HG03159 (cell line): ENCODE measurements around the gene RNF220.
"Not testable (repeated sequence)": the region's sequence is repeated elsewhere in the genome, so short reads cannot be mapped to it uniquely, and the experiment has no call there.

Source experiments
- ATAC-seq: cut with Tn5 transposase; IDR thresholded peaks from one replicate; pipeline ENCODE4 v1.9.1; 2021; ENCODE audit warnings: mild to moderate bottlenecking, moderate library complexity; ENCODE audit not compliant: unreplicated experiment

Gene RNF220

DNA sequence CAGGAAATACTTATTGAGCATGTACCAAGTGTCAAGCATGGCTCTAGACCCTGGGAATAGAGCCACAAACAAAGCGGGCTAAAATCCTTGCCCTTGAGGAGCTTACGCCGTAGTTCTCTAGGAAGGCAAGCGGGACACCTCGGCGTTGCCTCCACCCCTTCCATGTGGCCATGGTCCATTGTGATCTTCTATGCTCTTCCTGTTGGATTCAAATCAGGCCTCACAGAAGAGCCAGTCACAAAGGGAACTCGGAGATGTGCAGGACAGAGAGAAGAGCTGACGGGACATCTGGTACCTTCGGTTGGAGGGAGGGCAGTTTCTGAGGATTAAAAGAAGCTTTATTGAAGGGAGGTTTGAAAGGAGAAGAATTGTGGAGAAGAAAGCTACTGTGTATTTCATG is 139.9 kb downstream of the RNF220 start:
- ATAC-seq = no peak

DNA sequence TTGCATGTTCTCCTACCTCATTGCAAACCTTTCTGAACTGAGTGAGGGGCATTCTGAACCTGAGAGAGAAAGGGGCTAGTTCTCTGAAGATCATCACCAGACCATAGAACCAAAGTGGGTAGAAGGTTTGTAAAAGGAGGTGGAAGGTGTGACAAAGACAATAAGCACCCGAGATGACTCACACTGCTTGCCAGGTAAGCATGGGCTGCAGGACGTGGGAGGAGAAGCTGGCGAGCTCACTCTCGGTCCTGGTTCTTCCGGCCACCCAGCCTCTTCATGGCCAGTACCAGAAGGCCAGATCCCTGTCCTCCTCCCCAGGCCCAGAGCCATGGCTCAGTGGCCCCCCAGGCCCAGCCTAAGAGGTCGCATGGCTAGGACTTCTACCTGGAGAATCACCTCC is 140.9 kb downstream of the RNF220 start:
- ATAC-seq = no peak

DNA sequence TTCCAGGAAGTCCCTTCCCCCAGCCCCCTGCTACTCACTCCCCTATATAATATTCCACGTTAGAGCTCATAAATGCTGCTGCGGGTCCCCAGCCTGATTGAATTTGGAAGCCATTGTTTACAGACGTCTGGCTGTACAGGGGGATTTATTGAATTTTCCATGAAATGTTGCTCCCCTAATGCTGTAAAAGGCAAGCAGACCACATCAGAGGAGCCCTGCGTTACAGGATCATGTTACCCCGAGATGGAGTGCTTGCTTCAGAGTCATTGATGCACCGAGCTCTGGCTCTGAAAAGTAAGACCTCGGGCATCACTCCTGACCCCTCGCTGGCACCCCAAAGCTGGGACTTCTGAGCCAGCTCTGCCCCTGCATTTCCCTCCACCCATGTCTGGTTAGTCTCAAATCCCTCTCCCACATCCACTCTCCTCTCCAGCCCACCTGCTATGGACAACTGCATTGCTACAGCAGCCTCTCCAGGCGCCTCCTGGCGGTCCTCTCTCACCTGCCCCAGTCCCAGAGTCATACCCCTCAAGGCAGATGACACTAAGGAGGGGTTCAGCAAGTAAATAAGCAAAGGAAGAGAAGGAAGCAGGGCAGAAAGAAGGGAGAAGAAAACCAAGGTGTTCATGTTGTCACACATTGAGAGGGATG is 141.5 kb downstream of the RNF220 start:
- no peak for ATAC-seq

DNA sequence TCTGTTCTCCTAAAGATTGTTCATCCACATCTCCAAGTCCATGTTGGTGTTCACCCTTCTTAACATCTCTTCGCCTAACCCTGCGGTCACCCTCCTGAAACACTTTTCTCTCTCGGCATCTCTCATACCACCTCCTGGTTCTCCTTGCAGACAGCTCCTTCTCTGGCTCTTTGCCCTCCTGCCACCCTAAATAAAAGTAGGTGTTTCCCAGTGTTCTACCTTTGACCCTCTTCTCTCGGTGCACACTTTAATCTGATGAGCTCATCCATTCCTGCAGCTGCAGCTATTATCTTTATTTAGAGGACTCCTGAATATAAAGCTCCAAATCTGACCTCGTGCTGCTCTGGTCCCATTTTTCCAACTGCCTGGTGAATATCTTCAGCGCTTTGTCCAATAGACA is 142.3 kb downstream of the RNF220 start:
- ATAC-seq = no peak

DNA sequence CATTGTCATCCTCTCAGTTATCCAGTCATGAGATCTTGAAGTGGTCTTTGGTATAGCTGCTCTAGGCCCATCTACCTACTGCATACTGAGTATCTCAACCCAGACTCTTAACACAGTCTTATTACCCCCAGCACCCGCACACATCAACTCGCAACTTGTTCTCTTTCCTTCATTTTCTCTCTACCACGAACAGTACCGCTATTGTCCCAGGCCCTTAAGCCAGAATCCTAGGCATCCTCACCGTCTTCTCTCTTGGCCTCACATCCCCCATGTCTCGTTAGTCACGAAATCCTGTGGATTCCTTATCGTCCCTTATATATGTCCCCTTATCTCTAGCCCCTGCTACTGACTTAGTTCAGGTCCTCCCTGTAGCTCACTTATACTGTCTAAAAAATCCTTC is 142.8 kb downstream of the RNF220 start:
- ATAC-seq = no peak

DNA sequence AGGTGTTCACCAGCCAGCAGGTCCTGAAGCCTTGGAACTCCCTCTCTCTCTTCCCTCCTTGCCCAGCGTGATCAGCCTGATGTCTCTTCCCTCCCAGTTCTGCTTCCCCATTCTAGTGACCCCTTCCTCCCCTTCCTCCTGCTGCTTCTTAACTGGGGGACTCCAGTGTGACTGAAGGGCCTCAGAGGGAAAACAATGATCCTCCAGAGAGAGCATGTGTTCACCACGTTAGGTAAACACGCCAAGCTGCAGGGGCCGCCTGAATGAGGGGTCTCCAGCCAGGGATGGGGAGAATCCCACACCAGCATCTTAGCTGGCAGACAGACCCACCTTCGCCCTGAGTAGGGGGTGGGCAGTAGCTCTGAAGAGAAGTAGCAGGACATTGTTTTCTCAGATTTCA is 144.5 kb downstream of the RNF220 start:
- ATAC-seq = no peak

DNA sequence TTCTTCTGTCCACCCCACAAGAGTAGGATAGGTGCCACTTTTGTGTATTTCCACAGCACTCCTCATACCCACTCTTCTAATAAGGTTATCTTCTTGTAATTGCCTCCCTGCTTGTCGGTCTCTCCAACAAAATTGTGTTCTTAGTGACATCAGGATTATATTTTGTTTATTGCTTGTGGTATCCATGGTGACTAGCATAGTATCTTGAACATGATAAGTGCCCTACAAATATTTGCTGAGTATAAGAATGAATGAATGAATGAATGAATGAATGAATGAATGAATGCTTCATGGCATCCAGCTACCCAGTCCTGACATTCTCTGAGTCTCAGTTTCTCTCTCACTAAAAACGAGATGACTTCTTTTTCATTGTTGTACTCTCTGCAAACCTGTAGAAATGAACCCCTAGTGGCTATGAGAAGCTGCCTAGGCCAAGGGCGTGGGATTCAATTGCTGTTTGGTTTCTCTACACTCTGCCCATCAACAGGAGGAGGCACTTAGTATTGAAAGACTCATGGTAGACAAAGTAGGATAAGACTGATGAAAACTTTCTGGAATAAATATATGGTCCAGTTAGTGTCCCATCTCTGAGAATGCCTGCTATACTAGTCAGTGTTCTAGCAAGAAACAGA is 148.2 kb downstream of the RNF220 start:
- ATAC-seq = no peak

DNA sequence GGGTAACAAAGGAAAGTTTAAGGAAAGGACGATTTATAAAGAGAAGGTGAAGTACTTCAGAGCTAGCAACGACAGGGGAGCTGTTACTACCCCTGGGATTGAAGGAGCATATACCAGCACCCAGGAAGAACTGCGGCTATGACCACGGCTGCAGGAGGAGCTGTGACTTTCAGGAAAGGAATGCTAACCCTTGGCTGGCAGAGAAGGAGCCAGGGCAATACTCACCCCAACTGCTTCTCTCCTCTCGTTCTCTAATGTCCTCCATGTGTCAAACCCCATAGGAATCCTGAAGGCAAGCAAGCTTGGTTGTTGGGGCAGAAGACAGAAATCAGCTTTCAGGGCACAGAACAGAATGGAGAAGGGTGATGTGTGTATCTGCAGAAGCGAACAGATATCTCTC is 148.7 kb downstream of the RNF220 start:
- ATAC-seq = no peak

DNA sequence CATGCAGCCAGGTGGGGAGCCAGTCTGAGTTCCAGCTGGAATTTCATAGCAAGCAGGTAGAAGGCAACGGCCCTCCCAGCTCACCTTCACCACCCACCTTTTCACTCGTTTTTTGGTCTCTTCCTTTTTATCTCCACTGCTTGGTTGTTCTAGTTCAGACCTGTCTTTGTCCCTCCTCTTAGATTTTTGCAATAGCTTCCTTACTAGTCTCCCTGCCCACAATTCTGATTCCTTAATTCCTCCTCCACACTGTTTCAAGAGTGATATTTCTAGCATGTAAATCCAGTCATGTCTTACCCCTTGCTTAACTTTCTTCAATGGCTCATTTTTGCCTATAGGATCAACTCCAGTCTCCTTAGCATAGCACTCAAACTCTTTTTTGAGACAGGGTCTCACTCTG is 149.7 kb downstream of the RNF220 start:
- ATAC-seq = no peak

DNA sequence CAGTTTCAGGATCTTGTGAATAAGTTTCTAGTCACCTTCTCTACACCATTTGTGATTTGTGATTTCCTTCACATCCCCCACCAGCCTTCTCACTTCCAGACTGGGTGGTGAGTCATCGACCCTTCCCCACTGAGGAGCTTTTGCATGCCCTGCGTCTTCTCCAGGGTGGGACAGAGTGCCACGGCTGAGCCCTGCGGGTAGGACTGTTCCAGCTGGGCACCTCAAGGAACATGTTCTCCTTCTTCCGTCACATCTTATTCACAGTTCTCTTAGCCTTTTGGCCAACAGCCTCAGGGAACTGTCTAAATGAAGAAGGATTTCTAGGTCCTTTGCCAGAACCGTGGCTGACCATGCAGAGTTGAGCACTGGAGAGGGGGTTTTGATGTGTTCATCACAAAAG is 152.7 kb downstream of the RNF220 start:
- ATAC-seq = no peak

DNA sequence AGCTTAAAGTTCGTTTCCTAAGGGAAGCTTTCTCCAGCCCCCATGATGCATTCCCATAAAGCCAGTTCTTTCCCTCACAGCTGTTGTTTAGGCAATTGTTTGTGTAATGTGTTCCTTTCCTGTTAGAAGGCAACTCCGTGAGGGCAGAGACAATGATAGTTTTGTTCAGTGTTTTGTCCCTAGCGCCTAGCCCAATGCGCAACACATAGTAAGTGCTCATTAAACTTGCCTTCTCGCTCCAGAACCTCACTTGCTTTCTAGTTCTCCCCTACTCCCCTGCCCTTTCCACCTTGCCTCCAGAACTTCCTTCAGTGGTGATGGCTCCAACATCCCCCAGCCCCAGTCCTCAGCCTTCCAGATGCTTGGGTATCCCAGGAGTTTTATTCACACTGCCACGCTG is 153.8 kb downstream of the RNF220 start:
- ATAC-seq = no peak

DNA sequence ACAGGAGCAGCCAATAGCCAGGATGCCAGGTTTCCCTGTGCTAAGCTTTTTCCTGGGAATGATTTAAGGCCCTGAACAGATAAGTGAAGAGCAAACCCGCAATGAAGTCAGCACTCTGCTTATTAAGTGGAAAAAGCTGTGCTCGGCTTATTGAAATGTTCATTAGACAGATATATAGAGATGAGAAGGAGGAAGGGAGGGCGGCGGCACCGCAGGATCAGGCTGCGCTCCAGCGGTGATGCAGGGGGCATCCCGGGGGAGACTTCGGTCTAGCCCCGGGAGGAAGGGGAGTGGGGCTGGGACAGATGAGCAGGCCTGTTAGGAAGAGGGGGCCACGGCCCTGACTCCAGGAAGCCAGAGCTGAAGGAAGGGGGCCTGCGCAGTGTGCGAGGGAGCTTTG is 154.3 kb downstream of the RNF220 start:
- no peak for ATAC-seq

DNA sequence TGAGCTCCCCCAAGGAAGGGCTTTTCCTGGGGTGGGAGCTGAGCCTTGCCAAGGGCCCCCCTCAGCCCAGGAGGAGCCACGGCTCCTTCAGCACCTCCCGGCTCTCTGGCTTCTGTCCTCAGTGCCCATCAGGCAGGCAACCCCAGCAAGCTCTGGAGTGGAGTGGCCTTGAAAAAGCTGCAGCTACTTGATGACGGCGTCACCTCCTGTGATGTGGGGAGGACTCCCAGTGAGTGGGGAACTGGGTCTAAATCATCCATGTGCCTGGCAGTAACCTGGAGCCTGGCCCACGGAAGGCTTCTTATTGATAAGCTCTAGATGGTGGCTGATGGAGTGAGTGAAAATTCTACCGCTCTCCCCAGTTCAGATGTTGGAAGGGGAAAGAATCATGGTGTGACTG is 154.9 kb downstream of the RNF220 start:
- ATAC-seq = no peak

DNA sequence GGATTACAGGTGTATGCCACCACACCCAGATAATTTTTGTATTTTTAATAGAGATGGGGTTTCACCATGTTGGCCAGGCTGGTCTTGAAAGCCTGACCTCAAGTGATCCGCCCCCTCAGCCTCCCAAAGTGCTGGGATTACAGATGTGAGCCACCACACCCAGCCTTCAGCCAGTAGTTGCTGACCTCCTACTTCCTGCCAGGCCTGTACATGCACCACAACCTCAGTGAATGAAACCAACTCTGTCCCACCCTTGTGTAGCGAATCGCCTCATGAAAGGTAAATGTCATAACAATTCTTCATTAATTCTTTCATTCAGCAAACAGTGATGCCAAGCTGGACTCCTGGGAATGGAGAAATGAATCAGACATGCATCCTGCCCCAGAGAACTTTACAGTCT is 155.6 kb downstream of the RNF220 start:
- ATAC-seq = not testable (repeated sequence)

DNA sequence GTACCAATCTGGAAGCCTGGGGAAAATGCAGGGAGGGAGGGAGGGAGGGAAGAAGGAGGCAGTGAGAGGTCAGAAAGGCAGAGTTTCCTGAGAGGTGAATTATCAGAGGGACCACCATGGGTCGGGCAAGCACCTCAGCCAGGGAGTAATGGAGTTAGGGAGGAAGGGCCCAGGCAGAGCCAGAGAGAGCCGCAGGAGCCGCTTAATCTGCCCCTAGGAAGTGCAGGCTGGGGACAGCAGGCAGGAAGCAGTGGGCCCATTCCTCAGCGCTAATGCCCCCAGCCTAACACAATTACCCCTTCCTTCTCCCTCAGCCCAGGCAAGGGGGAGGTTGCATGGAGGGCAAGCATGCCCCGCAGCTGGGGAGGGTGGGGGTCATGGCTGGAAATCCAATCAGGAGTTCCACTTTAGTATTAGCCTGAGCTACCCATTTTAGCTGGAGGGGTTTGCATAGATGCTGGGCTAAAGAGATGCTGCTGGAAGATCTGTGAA is 160.2 kb downstream of the RNF220 start:
- no peak for ATAC-seq

DNA sequence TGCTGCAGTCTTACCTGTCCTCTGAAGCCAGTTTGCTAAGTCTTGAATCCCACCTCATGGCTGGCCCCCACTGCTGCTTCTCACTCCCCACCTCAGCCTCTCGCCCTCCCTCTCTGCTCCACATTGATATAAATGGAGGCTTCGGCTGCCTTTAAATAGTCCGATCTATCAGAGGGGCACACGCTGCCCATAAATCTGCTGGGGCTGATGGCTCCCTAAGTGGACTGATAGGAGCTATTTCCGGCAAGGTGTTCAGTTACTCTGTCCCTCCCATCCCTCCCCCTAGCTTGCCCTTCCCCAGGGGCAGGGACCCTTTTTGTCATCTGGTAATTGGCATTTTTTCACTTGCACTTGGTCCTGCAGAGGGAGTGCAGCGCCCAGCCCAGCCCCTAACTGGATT is 160.8 kb downstream of the RNF220 start:
- ATAC-seq = no peak

DNA sequence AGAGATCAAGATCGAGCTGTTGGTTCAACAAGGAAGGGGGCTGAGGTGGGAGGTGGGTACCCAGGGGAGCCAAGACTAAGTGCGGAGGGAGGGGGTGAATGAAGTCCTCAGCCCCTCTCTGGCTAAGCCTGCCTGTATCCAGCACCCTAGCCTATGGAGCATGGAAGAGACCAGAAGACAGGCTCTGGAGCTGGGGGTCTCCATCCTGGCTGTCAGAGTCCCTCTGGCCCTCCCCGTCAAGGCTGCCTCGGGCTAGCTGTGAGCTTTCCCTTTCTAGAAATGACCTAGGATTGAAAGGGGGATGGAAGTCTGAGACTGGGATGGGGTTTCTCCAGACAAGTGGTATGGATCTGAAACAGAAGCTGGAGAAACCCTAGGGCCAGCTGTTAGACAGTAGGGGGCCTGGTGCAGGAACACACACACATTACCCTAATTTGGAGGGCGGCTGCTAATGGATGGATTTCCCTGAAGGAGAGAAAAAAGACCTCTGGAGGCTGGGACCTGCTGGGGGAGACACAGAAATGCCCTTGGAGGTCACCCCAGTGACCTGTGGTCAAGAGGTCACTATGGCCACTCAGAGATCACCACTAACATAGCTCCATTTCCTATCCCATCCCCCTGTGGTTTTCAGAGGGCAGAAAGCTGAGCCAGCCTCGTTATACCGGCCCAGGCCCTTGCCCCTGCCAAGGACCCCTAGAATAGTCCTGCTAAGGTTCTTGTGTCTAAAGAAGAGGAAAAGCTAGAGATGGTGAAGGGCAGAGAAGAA is 161.4 kb downstream of the RNF220 start:
- ATAC-seq = no peak

DNA sequence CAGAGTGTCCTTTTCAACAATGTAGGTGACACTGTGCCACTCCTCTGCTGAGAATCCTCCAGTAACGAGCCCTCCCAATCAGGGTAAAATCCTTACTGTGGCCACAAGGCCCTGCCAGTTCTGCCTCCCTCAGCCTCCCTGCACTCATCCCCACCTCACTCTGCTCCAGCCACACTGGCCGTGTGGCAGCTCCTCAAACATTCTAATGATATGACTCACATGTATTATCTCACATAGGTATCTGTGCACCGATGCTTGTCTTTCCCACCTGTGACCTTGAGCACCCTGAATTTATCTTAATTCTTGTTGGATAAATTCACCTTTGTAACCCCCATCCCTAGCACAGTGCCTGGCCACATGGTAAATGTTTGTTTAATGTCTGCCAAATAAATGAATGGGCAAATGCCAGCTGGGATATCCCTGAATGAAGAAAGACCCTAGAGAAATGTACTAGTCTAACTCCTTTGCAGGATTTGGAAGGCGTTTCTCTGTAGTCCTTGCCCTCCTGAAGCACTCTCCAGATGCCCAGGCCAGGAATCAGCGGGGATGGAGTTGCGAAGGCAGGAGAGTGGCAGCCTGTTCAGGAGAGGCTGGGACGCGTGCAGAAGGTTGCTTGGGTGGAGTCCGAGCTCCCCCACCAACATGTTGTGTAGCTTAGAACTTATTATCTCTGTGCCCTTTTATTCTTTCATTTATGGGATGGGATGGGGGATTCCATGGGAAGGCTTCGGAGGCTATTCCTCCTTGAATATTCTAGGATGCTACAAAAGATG is 163.3 kb downstream of the RNF220 start:
- ATAC-seq = no peak

DNA sequence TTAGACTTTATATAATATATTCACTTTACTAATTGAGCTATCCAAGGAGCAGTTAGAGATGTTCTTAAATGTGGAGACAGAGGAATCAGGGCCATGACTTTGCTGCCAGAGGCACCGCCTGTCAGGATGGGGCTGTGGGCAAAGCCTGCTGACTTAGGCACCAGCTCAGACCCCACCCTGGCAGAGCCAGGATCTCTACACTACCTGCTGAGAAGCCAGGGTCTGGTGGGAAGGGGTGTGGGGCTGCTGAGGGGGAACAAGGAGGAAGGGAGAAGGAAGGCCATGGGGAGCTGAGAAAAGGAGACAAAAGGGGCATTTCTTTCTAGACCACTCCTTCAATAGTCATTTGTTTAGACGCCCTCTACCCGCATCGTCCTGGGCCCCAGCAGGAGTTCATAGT is 164.4 kb downstream of the RNF220 start:
- no peak for ATAC-seq

DNA sequence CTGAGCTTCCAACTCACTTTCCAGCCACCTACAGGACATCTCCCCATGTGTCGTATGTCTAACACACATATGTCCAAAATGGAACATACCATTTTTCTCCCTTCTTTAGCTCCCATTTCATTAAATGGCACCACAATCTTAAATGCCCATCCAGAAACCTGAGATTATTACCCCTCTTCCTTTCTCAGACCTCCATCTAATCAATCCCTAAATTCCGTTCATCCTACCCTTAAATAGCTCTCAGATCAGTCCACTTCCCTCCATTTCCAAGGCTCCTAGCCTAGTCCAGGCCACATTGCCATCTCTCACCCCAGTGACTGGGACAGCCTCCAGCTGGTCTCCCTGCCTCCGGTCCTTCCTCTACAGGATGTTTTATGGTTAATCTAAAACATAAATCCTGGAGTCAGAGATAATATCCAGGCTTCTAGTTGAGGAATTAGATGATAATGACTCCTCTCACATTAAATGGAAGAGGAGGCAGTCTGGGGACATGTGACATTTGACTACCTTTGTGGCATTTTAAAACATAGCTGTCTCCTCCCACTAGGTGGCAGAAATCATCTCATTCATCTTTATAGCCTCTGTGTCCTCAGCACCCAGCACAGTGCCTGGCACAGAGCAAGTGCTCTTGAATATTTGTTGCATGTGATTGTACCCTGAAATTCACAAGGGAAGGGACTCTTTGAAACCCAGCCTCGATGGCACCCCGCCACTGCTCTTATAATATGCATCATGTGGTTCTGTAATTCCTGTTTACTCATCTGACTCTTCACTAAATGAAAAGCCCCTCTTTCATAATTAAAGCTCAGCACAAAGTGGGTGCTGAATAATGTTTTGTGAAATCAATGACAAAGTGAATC is 166.9 kb downstream of the RNF220 start:
- no peak for ATAC-seq

DNA sequence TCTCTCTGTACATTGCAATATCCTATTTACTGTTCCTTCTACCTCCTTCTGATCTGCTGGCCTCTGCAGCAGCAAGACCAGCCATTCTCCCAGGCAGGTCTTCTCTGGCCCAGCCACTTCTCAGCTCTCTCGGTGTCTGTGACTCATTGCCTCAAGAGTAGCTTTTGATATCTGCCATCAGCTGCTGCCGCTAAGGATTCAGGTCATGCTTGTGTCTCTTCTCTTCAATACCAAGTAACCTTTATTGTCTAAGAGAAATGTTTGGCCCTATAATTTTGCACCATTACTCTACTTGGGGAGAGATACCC is 167.5 kb downstream of the RNF220 start:
- no peak for ATAC-seq
